ENCODE results near the gene SLC22A4. TPM values are rescaled to one million over a fixed set of nuclear protein-coding genes. Genes with fewer than 3 reads are reported as not detected.

Gene SLC22A4
- total RNA-seq, 1 donor from 2014 or later: 2.1 TPM

DNA sequence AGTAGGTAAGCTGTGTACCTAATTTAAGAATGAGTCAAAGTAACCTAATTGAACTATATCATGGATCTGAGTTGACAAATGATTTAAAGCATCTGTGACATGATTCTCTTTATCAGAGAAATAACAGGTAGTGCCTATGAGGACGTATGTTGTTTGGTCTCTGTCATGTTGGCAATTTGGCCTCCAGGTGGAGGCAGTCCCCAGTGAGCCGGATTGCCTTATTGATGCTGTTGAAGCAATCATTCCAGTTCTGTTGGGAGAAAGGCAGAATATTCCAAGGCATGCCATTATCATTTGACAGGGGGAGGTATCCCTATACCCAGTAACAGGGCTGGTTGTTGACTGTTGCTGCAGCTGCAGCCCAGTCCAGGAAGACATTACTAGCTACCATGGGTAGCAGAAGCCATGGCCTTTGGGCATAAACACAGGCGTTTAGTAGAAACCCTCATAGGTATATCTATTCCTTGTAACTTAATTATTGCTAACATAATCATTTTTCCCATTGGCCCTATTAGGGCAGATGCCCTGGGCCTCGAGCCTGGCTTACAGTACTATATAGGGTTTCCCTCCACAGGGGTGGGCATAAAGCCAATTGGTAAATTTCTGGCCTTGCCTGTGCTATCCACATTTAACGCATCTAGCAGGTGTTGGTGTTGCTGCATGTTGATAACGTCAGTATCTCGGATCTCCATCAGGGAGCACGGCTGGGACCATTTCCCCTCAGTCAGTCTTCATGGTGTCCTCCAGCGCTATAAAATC lies 12.2 kb upstream of the SLC22A4 start:
- H3K27ac Mint-ChIP-seq: no peak overlapping the region
- H3K27me3 Mint-ChIP-seq (ENCODE audit: low read depth): no peaks in the 10 kb centered on the region
- peaks cover 10% of the 10 kb centered on the region for H3K4me1 Mint-ChIP-seq
- H3K9me3 Mint-ChIP-seq: no peaks in the 10 kb centered on the region
- peak in 1 of 2 experiments; percentile 11 for DNase-seq (ENCODE audit: low spot score in 2 of 2, unreplicated experiment in 2 of 2)
- TF ChIP-seq, protein P1, sequence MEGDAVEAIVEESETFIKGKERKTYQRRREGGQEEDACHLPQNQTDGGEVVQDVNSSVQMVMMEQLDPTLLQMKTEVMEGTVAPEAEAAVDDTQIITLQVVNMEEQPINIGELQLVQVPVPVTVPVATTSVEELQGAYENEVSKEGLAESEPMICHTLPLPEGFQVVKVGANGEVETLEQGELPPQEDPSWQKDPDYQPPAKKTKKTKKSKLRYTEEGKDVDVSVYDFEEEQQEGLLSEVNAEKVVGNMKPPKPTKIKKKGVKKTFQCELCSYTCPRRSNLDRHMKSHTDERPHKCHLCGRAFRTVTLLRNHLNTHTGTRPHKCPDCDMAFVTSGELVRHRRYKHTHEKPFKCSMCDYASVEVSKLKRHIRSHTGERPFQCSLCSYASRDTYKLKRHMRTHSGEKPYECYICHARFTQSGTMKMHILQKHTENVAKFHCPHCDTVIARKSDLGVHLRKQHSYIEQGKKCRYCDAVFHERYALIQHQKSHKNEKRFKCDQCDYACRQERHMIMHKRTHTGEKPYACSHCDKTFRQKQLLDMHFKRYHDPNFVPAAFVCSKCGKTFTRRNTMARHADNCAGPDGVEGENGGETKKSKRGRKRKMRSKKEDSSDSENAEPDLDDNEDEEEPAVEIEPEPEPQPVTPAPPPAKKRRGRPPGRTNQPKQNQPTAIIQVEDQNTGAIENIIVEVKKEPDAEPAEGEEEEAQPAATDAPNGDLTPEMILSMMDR (IDR thresholded peaks at IDR 0.05; ENCODE audit: unreplicated experiment): no peak
- H3K4me3 Mint-ChIP-seq: no peak overlapping the region
- H3K36me3 Mint-ChIP-seq: no peaks in the 10 kb centered on the region

DNA sequence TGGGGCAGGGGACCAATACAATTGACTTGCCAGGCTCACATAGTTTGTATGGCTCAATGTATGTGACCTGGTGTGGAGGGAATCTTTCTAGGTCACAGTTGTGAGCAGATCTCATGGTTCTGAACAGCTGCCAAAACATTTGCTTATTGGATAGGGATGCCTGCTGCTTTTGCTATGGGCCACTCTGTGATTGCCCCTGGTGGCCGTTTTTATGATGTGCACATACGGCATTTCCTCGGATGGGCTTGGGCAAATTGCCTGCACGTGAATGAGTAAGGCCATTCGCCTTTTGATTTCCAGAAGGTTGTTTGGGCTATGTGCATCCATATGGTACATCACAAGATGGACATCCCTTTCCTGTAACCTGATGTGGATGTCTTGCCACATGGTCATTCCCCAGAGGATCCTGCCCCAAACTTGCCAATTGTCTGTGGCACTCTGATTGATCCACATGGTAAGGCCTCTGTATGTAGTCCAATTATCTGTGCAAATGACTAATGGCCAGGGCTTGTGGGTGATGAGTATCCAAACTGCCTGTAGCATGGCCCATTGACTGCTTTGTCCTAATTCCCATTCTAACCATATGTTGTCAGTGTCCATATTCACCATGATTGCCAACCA lies 10.7 kb upstream of the SLC22A4 start:
- H3K4me1 Mint-ChIP-seq: peaks cover 5% of the 10 kb centered on the region
- TF ChIP-seq, protein P1 (IDR thresholded peaks at IDR 0.05; ENCODE audit: unreplicated experiment): peak; percentile 71
- DNase-seq (ENCODE audit: low spot score in 2 of 2, unreplicated experiment in 2 of 2): no peak
- no peaks in the 10 kb centered on the region for H3K36me3 Mint-ChIP-seq
- no peaks in the 10 kb centered on the region for H3K27me3 Mint-ChIP-seq (ENCODE audit: low read depth)
- H3K4me3 Mint-ChIP-seq: no peak overlapping the region
- H3K9me3 Mint-ChIP-seq: no peaks in the 10 kb centered on the region
- H3K27ac Mint-ChIP-seq: no peak overlapping the region

DNA sequence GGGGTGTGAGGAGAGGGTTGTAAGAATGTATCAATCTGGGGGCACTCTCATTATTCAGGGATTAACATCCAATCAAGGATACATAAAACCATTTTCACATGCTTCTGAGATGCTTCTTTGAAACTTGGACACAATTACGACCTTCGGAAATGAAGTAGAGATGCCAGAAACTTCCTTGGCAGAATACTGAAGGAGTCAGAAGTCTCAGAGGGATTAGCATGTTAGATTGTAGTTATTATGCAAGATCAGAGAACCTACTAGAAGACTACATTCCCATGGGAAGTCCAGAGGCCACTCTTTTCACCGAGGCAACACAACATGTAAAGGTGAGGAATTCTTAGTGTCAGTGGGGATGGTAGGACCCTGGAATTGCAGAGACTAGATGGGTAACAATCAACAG lies 5.1 kb upstream of the SLC22A4 start:
- TF ChIP-seq, protein P1 (IDR thresholded peaks at IDR 0.05; ENCODE audit: unreplicated experiment): no peak
- no peak for DNase-seq (ENCODE audit: low spot score in 2 of 2, unreplicated experiment in 2 of 2)
- no peaks in the 10 kb centered on the region for H3K36me3 Mint-ChIP-seq

DNA sequence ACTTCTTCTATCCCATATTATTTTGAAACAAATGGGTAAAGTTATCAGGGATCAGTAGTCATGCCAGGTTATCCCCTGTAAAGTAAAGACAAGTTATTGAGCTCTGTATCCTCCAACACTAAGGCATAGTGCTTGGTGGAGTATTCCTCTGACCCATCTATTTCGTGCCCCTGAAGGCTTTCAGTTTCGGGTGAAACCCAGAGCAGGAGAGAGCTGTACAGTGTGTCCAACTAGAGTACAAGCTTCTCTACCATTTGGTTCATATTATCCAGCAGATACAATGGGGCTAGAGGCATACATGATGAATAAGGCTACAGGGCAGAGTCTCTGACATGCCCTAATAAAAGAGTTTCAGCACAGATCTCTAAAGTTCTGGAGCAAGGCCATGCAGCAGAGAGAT lies 3.2 kb upstream of the SLC22A4 start:
- no peak for DNase-seq (ENCODE audit: low spot score in 2 of 2, unreplicated experiment in 2 of 2)
- no peaks in the 10 kb centered on the region for H3K36me3 Mint-ChIP-seq
- H3K4me1 Mint-ChIP-seq: peaks cover 30% of the 10 kb centered on the region
- H3K4me3 Mint-ChIP-seq: no peak overlapping the region
- no peaks in the 10 kb centered on the region for H3K9me3 Mint-ChIP-seq
- H3K27ac Mint-ChIP-seq: no peak overlapping the region
- TF ChIP-seq, protein P1 (IDR thresholded peaks at IDR 0.05; ENCODE audit: unreplicated experiment): no peak
- peaks cover 15% of the 10 kb centered on the region for H3K27me3 Mint-ChIP-seq (ENCODE audit: low read depth)

More for the DNA sequence above, 5.1 kb upstream of the SLC22A4 start:
- no peaks in the 10 kb centered on the region for H3K27me3 Mint-ChIP-seq (ENCODE audit: low read depth)
- H3K9me3 Mint-ChIP-seq: no peaks in the 10 kb centered on the region
- H3K4me3 Mint-ChIP-seq: no peak overlapping the region
- H3K4me1 Mint-ChIP-seq: peaks cover 17% of the 10 kb centered on the region
- no peak overlapping the region for H3K27ac Mint-ChIP-seq

DNA sequence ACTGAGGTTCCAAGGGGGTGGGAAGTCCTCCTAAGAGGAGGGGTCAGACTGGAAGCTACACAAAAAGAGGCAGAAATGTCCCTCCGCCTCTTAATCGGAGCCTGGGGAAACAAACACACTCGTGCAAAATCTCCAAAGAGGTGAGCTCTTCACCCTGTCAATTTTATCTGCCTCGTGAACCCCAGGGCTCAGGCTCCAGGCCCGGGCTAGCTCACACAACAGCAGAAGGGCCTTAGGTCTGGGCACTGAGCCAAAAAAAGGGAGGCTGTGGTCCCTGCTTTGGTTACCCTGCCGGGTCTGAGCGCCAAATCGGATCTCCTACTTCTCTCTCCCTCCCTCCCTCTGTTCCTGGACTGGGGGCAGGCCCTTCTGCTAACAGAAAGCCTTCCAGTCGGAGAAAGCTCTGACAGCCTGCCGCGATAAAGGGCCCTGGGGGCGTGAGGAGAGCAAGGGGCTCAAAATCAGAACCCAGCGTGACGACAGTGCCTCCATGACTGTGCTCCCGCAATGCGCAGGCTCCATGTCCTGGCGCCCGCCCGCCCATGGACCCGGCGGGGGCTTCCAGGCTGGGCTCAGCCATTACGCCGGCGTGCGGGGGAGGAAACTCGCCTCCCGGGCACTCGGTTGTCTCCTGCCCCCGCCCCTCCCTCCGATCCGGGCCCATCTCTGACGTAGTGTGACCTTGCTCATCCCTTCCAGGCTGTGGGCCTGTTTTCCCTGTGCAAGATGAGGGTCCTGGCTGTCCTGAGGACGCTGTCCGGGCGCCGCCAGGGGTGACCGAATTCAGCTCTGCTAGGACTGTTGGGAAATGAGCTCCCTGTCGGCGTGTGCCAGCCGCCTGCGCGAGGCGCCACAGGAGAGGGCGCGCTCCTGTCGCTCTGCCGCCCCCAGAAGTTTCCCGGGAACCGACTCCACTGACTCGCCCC lies 865 bp upstream of the SLC22A4 start:
- TF ChIP-seq, protein P1 (IDR thresholded peaks at IDR 0.05; ENCODE audit: unreplicated experiment): no peak
- no peaks in the 10 kb centered on the region for H3K36me3 Mint-ChIP-seq
- peaks cover 17% of the 10 kb centered on the region for H3K27me3 Mint-ChIP-seq (ENCODE audit: low read depth)
- peak overlapping the region; percentile 80 for H3K4me3 Mint-ChIP-seq
- peak; percentile 78 to 87 for DNase-seq (ENCODE audit: low spot score in 2 of 2, unreplicated experiment in 2 of 2)
- H3K9me3 Mint-ChIP-seq: no peaks in the 10 kb centered on the region
- peak overlapping the region; percentile 99 for H3K27ac Mint-ChIP-seq
- peaks cover 30% of the 10 kb centered on the region for H3K4me1 Mint-ChIP-seq
